Nephron (organoid): Measurements from ENCODE around the gene MGAT5.
A peak's percentile ranks its signal among the peaks of the same experiment; 100 is the strongest.
"Not testable (repeated sequence)": the region's sequence is repeated elsewhere in the genome, so short reads cannot be mapped to it uniquely, and the experiment has no call there.

Experiments
- H3K27ac Mint-ChIP-seq, 3 experiments: 2 replicates each; pipeline ENCODE4 v1.8.0; 2020; ENCODE audit warnings: mixed read lengths in 3 of 3, mild to moderate bottlenecking in 2 of 3, moderate library complexity in 1 of 3
- H3K27me3 Mint-ChIP-seq: 2 replicates; pipeline ENCODE4 v1.8.0; 2021; ENCODE audit warnings: low read depth, mild to moderate bottlenecking, moderate library complexity, mixed read lengths
- H3K36me3 Mint-ChIP-seq: 2 replicates; pipeline ENCODE4 v1.8.0; 2020; ENCODE audit warnings: low read depth, mixed read lengths
- H3K4me1 Mint-ChIP-seq: 2 replicates; pipeline ENCODE4 v1.8.0; 2020; ENCODE audit warnings: mixed read lengths
- H3K4me3 Mint-ChIP-seq, 3 experiments: 2 replicates each; pipeline ENCODE4 v1.8.0; 2020; ENCODE audit warnings: mild to moderate bottlenecking in 3 of 3, mixed read lengths in 3 of 3, moderate library complexity in 2 of 3
- H3K9me3 Mint-ChIP-seq: 2 replicates; pipeline ENCODE4 v1.8.0; 2020; ENCODE audit warnings: mixed read lengths
- TF ChIP-seq, protein P1 (sequence below), 3 experiments: fragments of 200-600 bp; sonication (generic); IDR thresholded peaks; one replicate each; pipeline ENCODE4 v1.5.0; 2021; ENCODE audit warnings: antibody characterized with exemption in 3 of 3; ENCODE audit not compliant: unreplicated experiment in 3 of 3

MGAT5 gene

DNA sequence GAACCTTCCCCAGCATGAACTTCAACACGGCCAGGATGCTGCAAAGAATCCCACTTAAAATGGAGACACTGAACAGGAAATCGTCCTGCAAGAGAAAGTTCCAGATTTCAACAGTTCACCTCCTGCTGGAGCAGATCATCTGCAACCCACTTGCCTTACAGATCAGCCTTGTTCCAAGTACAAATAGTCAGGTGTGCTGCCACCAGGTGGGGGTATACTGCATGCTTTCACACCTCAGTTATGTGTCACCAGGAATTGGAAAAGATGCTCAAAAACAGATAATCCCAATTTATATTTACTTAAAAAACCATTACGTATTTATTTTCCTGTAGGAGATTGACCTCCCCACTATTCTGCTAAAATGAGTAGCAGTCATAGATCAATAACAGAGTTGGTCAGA, 212.3 kb downstream of the MGAT5 start:
- TF ChIP-seq, protein P1, sequence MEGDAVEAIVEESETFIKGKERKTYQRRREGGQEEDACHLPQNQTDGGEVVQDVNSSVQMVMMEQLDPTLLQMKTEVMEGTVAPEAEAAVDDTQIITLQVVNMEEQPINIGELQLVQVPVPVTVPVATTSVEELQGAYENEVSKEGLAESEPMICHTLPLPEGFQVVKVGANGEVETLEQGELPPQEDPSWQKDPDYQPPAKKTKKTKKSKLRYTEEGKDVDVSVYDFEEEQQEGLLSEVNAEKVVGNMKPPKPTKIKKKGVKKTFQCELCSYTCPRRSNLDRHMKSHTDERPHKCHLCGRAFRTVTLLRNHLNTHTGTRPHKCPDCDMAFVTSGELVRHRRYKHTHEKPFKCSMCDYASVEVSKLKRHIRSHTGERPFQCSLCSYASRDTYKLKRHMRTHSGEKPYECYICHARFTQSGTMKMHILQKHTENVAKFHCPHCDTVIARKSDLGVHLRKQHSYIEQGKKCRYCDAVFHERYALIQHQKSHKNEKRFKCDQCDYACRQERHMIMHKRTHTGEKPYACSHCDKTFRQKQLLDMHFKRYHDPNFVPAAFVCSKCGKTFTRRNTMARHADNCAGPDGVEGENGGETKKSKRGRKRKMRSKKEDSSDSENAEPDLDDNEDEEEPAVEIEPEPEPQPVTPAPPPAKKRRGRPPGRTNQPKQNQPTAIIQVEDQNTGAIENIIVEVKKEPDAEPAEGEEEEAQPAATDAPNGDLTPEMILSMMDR (IDR thresholded peaks at IDR 0.05; ENCODE audit: unreplicated experiment in 3 of 3), result peak; percentile 12 to 37 (median 28)
- Mint-ChIP-seq H3K9me3 (no peaks in the 10 kb centered on the region), H3K4me3 (no peak overlapping the region), H3K27me3 (no peaks in the 10 kb centered on the region), H3K36me3 (no peaks in the 10 kb centered on the region), H3K27ac (peak overlapping the region in 1 of 3 experiments; percentile 46), H3K4me1 (peaks cover under 1% of the 10 kb centered on the region)

DNA sequence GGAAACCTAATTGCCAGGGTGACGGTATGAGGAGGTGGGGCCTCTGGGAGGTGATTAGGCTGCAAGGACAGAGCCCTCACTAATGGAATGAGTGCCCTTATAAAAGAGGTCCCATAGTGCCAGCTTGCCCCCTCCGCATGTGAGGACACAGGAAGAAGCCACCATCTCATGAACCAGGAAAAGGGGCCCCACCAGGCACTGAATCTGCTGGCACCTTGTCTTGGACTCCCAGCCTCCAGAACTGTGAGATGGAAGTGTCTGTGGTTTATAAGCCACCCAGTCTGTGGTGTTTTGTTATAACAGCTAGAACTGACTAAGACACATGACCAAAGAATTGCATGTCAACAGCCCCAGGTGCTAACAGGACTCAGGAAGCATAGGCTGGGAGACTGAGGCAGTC, 214.3 kb downstream of the MGAT5 start:
- no peaks in the 10 kb centered on the region for H3K27me3 Mint-ChIP-seq
- TF ChIP-seq, protein P1 (IDR thresholded peaks at IDR 0.05; ENCODE audit: unreplicated experiment in 3 of 3), result no peak
- H3K36me3 Mint-ChIP-seq, result no peaks in the 10 kb centered on the region
- H3K4me1 Mint-ChIP-seq, result no peaks in the 10 kb centered on the region
- H3K9me3 Mint-ChIP-seq, result peaks cover 8% of the 10 kb centered on the region
- H3K27ac Mint-ChIP-seq, result no peak overlapping the region
- no peak overlapping the region for H3K4me3 Mint-ChIP-seq

DNA sequence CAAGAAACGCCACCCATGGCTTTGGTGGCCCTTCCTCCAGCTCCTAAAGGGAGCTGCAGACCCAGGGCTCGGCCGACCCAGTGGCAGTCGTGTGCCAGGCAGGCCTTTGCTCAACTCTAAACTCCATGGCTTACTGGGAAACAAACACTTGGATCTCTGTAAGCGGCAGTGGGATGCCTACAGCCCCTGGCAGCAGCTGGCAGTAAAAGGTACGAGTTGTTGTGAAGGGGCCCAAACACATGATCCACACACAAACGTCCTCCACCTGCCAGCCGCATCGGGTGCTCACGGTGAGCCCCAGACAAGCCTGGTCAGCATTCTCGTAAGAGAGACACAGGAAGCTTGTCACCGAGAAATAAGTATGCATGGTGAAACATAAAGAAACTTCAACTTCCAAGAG, 214.9 kb downstream of the MGAT5 start:
- no peak overlapping the region for H3K4me3 Mint-ChIP-seq
- H3K9me3 Mint-ChIP-seq, result peaks cover 12% of the 10 kb centered on the region

DNA sequence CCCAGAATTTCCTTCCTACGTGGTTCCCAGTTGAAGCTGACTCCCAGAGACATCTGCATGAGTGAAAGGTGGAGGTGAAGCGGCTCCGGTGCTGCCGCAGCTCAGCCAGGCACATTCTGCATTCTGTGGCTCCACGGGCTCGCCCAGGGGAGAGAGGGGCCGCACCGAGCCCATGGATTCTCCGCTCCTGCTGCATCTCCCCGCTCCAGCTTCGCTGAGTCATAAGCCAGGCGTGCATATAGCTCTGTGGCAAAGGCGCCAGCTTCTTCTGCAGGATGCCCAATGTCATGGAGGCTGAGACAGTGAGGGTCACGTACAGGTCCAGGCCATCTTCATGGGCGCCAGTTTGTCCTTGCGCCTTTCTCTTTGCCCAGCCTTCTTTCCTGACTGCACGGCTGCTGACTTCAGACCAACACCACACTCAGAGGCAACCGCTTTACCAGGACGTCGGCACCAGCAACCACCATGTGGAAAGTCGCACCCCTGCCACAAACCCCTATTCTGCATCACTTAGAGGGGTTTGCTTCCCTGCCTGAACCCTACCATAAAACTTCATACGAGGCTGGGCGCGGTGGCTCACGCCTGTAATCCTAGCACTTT, 215.7 kb downstream of the MGAT5 start:
- Mint-ChIP-seq H3K9me3 (peaks cover 21% of the 10 kb centered on the region), H3K27ac (no peak overlapping the region), H3K27me3 (no peaks in the 10 kb centered on the region), H3K36me3 (no peaks in the 10 kb centered on the region), H3K4me1 (no peaks in the 10 kb centered on the region), H3K4me3 (no peak overlapping the region)
- TF ChIP-seq, protein P1 (IDR thresholded peaks at IDR 0.05; ENCODE audit: unreplicated experiment in 3 of 3), result no peak

More for the DNA sequence above, 214.9 kb downstream of the MGAT5 start:
- TF ChIP-seq, protein P1 (IDR thresholded peaks at IDR 0.05; ENCODE audit: unreplicated experiment in 3 of 3), result no peak
- H3K27me3 Mint-ChIP-seq, result no peaks in the 10 kb centered on the region
- H3K4me1 Mint-ChIP-seq, result no peaks in the 10 kb centered on the region
- H3K27ac Mint-ChIP-seq, result no peak overlapping the region
- no peaks in the 10 kb centered on the region for H3K36me3 Mint-ChIP-seq

DNA sequence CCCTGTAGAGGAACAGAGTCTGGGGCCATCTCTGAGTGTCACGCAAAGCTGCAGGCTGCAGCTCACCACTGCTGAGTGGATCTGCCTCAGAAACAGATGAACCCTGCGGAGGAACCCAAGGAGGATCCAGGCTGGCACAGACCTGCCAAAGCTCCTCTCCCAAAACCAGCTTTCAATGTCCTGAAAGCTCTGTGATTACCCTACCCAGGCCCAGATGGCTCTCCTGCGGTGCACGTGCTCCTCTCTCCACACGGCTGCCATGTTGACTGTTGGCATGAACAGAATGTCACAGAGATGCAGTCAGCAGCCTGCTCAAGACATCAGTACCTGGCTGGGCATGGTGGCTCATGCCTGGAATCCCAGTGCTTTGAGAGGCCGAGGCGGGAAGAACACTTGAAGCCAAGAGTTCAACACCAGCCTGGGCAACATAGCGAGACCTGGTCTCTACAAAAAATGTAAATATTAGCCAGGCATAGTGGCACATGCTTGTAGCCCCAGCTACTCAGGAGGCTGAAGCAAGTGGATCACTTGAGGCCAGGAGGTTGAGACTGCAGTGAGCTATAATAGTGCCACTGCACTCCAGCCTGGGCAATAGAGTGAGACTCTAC, 216.8 kb downstream of the MGAT5 start:
- peaks cover 21% of the 10 kb centered on the region for H3K9me3 Mint-ChIP-seq
- H3K4me3 Mint-ChIP-seq, result no peak overlapping the region
- H3K27ac Mint-ChIP-seq, result no peak overlapping the region
- H3K36me3 Mint-ChIP-seq, result no peaks in the 10 kb centered on the region
- no peaks in the 10 kb centered on the region for H3K27me3 Mint-ChIP-seq
- TF ChIP-seq, protein P1 (IDR thresholded peaks at IDR 0.05; ENCODE audit: unreplicated experiment in 3 of 3), result no peak
- no peaks in the 10 kb centered on the region for H3K4me1 Mint-ChIP-seq

DNA sequence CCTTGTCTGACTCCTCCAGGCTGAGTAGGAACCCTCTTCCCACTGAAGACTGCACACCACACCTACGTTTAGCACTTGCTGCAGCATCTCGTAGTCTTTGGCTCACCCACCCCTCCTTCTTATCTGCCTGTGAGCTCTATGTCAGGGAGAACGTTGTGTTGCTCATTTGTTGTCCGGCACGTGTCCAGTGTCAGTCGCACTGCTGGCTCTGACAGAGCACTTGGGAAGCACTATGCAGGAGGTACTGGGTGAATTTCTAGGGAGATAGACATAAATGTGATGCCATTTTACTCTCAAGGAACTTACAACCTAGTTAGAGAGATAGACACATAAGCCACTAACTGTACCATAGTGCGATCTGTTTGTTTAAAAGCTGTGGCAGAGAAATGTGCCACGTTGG, 223.1 kb downstream of the MGAT5 start:
- H3K9me3 Mint-ChIP-seq, result peaks cover 20% of the 10 kb centered on the region
- H3K4me3 Mint-ChIP-seq, H3K4me1 Mint-ChIP-seq, H3K36me3 Mint-ChIP-seq, H3K27me3 Mint-ChIP-seq, H3K27ac Mint-ChIP-seq: not testable (repeated sequence)
